HG02870 (cell line): ENCODE results near the gene CHST12.

Source experiments
- ATAC-seq: cut with Tn5 transposase; IDR thresholded peaks from one replicate; pipeline ENCODE4 v1.9.1; 2021; ENCODE audit warnings: mild to moderate bottlenecking, moderate library complexity; ENCODE audit not compliant: unreplicated experiment

Gene CHST12

DNA sequence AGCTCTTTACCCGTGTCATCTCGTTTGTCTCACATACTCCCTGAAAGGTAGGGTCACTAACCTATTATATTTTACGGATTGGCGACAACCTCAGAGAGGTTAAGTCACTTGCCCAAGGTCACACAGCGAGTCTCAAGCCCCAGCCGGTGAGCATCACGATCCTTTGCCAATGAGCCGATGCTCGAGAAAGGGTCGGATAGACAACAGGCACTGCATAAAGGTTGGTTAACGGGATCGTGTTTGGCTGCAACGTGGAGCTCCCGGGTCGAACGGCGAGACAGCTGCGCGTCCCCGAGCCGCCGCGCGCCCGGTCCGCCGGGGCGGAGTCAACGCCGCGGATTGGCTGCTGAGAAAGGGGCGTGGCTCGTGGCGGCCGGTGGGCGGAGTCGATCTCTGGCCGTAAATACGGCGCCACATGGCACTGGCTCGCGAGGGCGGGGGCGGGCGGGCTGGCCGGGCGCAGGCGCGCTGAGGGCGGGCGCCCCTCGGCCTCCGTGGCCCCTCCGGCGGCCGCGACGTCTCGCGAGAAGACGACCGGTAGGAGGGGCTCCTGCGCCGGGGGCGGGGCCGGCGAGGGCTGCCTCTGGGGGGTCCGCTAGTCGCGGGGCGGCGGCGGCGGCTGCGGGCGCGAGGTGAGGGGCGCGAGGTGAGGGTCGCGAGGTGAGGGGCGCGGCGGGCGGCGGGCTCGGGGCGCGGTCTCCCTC lies at the start of gene CHST12:
TSS of gene CHST12 (plus strand) at position 598 of the 704 bp plus-strand sequence. CDS start 29,029 bp downstream, outside the sequence.
- peak; percentile 31 for ATAC-seq

DNA sequence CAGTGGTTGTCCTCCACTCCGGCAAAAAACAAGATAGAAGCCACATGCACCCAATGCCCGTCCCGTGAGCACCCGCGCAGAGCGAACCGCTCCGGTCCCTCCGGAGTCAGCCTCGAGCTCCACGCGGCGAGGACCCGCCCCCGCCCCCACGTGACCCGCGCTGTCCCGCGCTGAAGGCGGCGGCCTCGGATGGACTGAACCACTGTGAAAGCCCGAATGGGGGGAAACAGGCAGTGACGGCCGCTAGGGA lies 49.5 kb upstream of the CHST12 start:
- peak; percentile 47 for ATAC-seq

- peak; percentile 65 for ATAC-seq
Observed at GRCh38 chr7:2354186-2354938, 49.0 kb upstream of the CHST12 start, which contains the start of gene EIF3B. EIF3B (plus strand) TSS chr7:2354827; CDS start chr7:2354922, 95 bp downstream.

GRCh38 chr7:2354939-2355704 lies 48.3 kb upstream of the CHST12 start:
- peak; percentile 10 for ATAC-seq

- no peak for ATAC-seq
Observed at GRCh38 chr7:2355705-2356008, 47.8 kb upstream of the CHST12 start.

- ATAC-seq, result no peak
Observed at GRCh38 chr7:2357165-2357564, 46.2 kb upstream of the CHST12 start.

- ATAC-seq, result no peak
Observed at GRCh38 chr7:2357571-2357970, 45.8 kb upstream of the CHST12 start.

DNA sequence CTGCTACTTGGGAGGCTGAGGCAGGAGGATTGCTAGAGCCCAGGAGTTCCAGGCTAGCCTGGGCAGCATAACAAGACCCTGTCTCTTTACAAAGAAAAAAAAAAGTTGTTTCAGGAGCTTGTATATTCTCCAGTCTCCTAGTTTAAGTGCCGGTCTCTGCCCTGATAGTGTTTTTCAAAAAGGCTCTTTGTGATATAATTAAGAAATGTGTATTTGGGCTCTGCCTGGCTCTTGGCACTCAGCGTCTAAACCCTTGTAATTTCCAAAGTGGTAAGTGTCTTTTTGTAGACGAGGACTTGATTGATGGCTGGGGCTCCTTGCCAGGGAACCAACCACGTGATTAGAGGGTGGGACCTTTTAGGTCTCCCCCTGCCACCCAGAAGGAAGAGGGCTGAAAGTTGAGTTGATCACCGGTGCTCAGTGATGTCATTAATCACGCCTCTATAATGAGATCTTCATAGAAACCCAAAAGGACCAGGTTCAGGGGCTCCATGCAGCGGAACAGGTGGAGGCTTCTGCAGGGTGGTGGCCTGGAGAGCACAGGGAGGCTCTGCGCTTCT lies 44.4 kb upstream of the CHST12 start:
- no peak for ATAC-seq

- ATAC-seq, result no peak
Observed at GRCh38 chr7:2359610-2360009, 43.8 kb upstream of the CHST12 start.

- no peak for ATAC-seq
Observed at GRCh38 chr7:2360796-2361195, 42.6 kb upstream of the CHST12 start.

GRCh38 chr7:2362385-2363088 lies 40.9 kb upstream of the CHST12 start:
- ATAC-seq, result no peak

GRCh38 chr7:2369139-2369538 lies 34.3 kb upstream of the CHST12 start:
- ATAC-seq, result no peak

- no peak for ATAC-seq
Observed at GRCh38 chr7:2371329-2371728, 32.1 kb upstream of the CHST12 start.

DNA sequence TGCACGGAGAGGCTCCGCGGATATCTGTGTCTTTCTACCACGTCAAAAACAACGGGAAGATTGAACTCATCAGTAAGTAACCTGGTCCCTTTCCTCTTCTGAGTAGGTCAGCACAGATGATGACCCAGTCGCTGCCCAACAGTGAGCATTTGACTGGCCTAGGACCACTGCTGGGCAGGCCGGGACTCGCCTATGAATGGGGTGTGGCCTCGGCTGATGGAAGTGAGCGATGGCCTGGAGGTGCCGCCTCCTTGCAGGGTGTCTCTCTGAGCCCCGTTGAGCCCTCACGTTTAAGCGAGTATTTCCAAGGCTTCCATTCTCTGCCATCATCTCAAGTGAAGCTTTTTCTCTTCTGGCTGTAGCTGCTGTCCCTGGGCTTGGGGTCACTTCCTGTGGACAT lies 30.7 kb upstream of the CHST12 start:
- no peak for ATAC-seq

- no peak for ATAC-seq
Observed at GRCh38 chr7:2373124-2373556, 30.3 kb upstream of the CHST12 start.

DNA sequence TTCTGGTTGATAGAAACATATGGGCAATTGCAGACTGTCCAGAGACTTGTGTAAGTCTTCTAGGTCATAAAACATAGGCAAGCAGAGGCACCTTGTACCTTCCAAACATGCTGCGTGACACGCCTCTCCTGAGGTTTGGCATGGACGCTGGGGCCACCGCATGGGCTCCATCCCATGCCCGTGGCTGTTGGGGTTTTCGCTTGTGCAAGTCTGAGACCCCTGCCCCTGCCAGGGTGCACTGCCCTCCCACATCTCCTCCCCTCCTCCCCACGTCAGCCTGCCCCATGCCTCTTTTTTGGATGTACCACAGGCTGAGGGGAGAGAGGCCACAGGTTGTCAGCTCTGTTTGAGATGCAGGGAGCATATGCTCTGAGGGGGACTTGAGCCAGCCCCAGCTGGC lies 29.8 kb upstream of the CHST12 start:
- no peak for ATAC-seq

DNA sequence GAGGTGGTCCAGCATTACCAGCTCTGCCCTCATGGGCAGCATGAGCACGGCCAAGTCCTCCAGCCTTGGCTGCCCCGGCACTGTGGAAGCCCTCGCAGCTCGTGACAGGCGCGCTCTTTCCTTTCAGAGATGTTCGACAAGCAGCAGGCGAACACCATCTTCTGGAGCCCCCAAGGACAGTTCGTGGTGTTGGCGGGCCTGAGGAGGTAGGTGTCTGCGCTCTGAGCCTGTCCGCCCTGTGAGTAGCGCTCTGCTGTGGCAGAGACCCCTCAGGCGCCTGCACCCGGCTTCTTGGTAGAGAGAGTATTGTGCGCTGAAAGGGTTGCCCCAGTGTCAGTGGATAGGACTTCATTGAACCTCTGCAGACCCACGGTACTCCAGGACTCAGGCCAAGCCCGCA lies 29.0 kb upstream of the CHST12 start:
- no peak for ATAC-seq

GRCh38 chr7:2374830-2375728 lies 28.3 kb upstream of the CHST12 start:
- no peak for ATAC-seq

GRCh38 chr7:2376351-2377154 lies 26.9 kb upstream of the CHST12 start:
- ATAC-seq, result no peak
